GM19438 (cell line): ENCODE results near the gene AHRR.

Experiments
- ATAC-seq: cut with Tn5 transposase; IDR thresholded peaks from one replicate; pipeline ENCODE4 v1.9.1; 2021; ENCODE audit warnings: low read depth; ENCODE audit not compliant: unreplicated experiment

The AHRR gene

GRCh38 chr5:318931-319601, 2.4 kb upstream of the AHRR start:
- no peak for ATAC-seq

- ATAC-seq: no peak
These were observed 837 bp upstream of the AHRR start for GRCh38 chr5:320524-321229.

- peak; percentile 5 for ATAC-seq
These were observed 275 bp downstream of the AHRR start for GRCh38 chr5:321726-322251.

GRCh38 chr5:322281-322941, 897 bp downstream of the AHRR start:
- ATAC-seq: peak; percentile 24

- ATAC-seq: no peak
These were observed 1.7 kb downstream of the AHRR start for GRCh38 chr5:322942-323879.

GRCh38 chr5:324736-325612, 3.5 kb downstream of the AHRR start:
- ATAC-seq: no peak

GRCh38 chr5:326109-326508, 4.6 kb downstream of the AHRR start:
- ATAC-seq: no peak

GRCh38 chr5:329121-329735, 7.7 kb downstream of the AHRR start:
- ATAC-seq: no peak

GRCh38 chr5:329768-330167, 8.3 kb downstream of the AHRR start:
- ATAC-seq: no peak

- no peak for ATAC-seq
These were observed 11.3 kb downstream of the AHRR start for GRCh38 chr5:332843-333242.

- no peak for ATAC-seq
These were observed 12.4 kb downstream of the AHRR start for GRCh38 chr5:333945-334344.

- ATAC-seq: no peak
These were observed 13.6 kb downstream of the AHRR start for GRCh38 chr5:334903-335739.

GRCh38 chr5:335740-336038, 14.2 kb downstream of the AHRR start:
- no peak for ATAC-seq

GRCh38 chr5:337563-338130, 16.1 kb downstream of the AHRR start:
- no peak for ATAC-seq

GRCh38 chr5:342501-343460, 21.3 kb downstream of the AHRR start:
- no peak for ATAC-seq

- no peak for ATAC-seq
These were observed 22.2 kb downstream of the AHRR start for GRCh38 chr5:343461-344401.
